OCI-LY1 (cell line): Measurements from ENCODE around the gene FAM83C.

ENCODE experiments used
- H2AFZ ChIP-seq: fragments of 200-600 bp; sonication (generic), shearing (Covaris generic); 2 replicates; pipeline ENCODE4 v1.6.0; 2014; ENCODE audit warnings: antibody characterized with exemption, mild to moderate bottlenecking, low read length
- H3F3A ChIP-seq: fragments of 200-600 bp; sonication (generic), shearing (Covaris generic); 2 replicates; pipeline ENCODE4 v1.6.0; 2014; ENCODE audit warnings: mild to moderate bottlenecking, antibody characterized with exemption, low read length, moderate library complexity; ENCODE audit not compliant: insufficient read depth
- H3K27ac ChIP-seq: fragments of 200-600 bp; sonication (generic); 2 replicates; pipeline ENCODE4 v1.5.1; 2014; ENCODE audit warnings: low read length, mixed run types, mild to moderate bottlenecking, low read depth; ENCODE audit not compliant: poor library complexity, severe bottlenecking
- H3K27me3 ChIP-seq: fragments of 200-600 bp; sonication (generic); 2 replicates; pipeline ENCODE4 v1.6.0; 2014; ENCODE audit warnings: antibody characterized with exemption, mild to moderate bottlenecking, low read length, moderate library complexity; ENCODE audit not compliant: insufficient read depth
- H3K36me3 ChIP-seq: fragments of 200-600 bp; sonication (generic); 2 replicates; pipeline ENCODE4 v1.6.1; 2014; ENCODE audit warnings: mild to moderate bottlenecking, antibody characterized with exemption, low read length, moderate library complexity, mixed read lengths; ENCODE audit not compliant: insufficient read depth
- H3K4me1 ChIP-seq: fragments of 200-600 bp; sonication (generic); 2 replicates; pipeline ENCODE4 v1.5.1; 2014; ENCODE audit warnings: mild to moderate bottlenecking, low read length, moderate library complexity; ENCODE audit not compliant: insufficient read depth, severe bottlenecking
- H3K4me2 ChIP-seq: fragments of 200-600 bp; sonication (generic), shearing (Covaris generic); 2 replicates; pipeline ENCODE4 v1.6.1; 2014; ENCODE audit warnings: low read length
- H3K4me3 ChIP-seq: fragments of 200-600 bp; sonication (generic); 2 replicates; pipeline ENCODE4 v1.5.1; 2014; ENCODE audit warnings: low read length, low read depth, mild to moderate bottlenecking, mixed read lengths; ENCODE audit not compliant: poor library complexity, severe bottlenecking
- H3K79me2 ChIP-seq: fragments of 200-600 bp; shearing (Covaris generic); 2 replicates; pipeline ENCODE4 v1.6.1; 2016; ENCODE audit warnings: mixed run types, low read length, mixed read lengths; ENCODE audit not compliant: insufficient read depth
- H3K9ac ChIP-seq: fragments of 200-600 bp; sonication (generic), shearing (Covaris generic); 2 replicates; pipeline ENCODE4 v1.6.1; 2014; ENCODE audit warnings: mild to moderate bottlenecking, low read length, mixed read lengths
- H3K9me2 ChIP-seq: fragments of 200-600 bp; sonication (generic), shearing (Covaris generic); 2 replicates; pipeline ENCODE4 v1.6.1; 2014; ENCODE audit warnings: low read depth, mild to moderate bottlenecking, low read length, mixed read lengths
- H3K9me3 ChIP-seq: fragments of 200-600 bp; shearing (Covaris generic); 2 replicates; pipeline ENCODE4 v1.6.1; 2014; ENCODE audit warnings: low read length, mixed read lengths
- H4K20me1 ChIP-seq: fragments of 200-600 bp; sonication (generic), shearing (Covaris generic); 2 replicates; pipeline ENCODE4 v1.6.0; 2016; ENCODE audit warnings: mild to moderate bottlenecking, low read length; ENCODE audit not compliant: insufficient read depth
- EZH2 ChIP-seq: fragments of 200-600 bp; sonication (generic), shearing (Covaris generic); IDR thresholded peaks from 2 replicates; pipeline ENCODE4 v1.8.0; 2017; ENCODE audit warnings: borderline replicate concordance, mixed run types, mild to moderate bottlenecking, antibody characterized with exemption, low read length, moderate library complexity, mixed read lengths
- TF ChIP-seq, protein P1 (sequence below): fragments of 200-600 bp; sonication (generic), shearing (Covaris generic); IDR thresholded peaks from 2 replicates; pipeline ENCODE4 v1.5.1; 2017; ENCODE audit warnings: mild to moderate bottlenecking, antibody characterized with exemption, low read length, moderate library complexity, mixed read lengths

FAM83C gene

GRCh38 chr20:35328689-35329088 is 36.5 kb upstream of the FAM83C start:
- Histone ChIP-seq H3K4me2 (no peak overlapping the region), H2AFZ (no peak overlapping the region), H3K4me3 (no peak overlapping the region), H3K27me3 (no peaks in the 10 kb centered on the region), H3K4me1 (peaks cover 38% of the 10 kb centered on the region), H4K20me1 (no peaks in the 10 kb centered on the region), H3K79me2 (no peaks in the 10 kb centered on the region), H3F3A (no peaks in the 10 kb centered on the region), H3K9me3 (no peaks in the 10 kb centered on the region), H3K9me2 (no peaks in the 10 kb centered on the region), H3K27ac (peak overlapping the region; percentile 49), H3K36me3 (peaks cover 5% of the 10 kb centered on the region; the same call in 1 of the 2 replicates), H3K9ac (no peak overlapping the region)
- TF ChIP-seq, protein P1, sequence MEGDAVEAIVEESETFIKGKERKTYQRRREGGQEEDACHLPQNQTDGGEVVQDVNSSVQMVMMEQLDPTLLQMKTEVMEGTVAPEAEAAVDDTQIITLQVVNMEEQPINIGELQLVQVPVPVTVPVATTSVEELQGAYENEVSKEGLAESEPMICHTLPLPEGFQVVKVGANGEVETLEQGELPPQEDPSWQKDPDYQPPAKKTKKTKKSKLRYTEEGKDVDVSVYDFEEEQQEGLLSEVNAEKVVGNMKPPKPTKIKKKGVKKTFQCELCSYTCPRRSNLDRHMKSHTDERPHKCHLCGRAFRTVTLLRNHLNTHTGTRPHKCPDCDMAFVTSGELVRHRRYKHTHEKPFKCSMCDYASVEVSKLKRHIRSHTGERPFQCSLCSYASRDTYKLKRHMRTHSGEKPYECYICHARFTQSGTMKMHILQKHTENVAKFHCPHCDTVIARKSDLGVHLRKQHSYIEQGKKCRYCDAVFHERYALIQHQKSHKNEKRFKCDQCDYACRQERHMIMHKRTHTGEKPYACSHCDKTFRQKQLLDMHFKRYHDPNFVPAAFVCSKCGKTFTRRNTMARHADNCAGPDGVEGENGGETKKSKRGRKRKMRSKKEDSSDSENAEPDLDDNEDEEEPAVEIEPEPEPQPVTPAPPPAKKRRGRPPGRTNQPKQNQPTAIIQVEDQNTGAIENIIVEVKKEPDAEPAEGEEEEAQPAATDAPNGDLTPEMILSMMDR = no peak
- TF ChIP-seq EZH2 = no peak

- Histone ChIP-seq H2AFZ (no peak overlapping the region), H3K4me1 (peaks cover 38% of the 10 kb centered on the region), H3K27ac (peak overlapping the region; percentile 49), H4K20me1 (no peaks in the 10 kb centered on the region), H3K9me2 (no peaks in the 10 kb centered on the region), H3K27me3 (no peaks in the 10 kb centered on the region), H3K4me3 (no peak overlapping the region), H3K36me3 (peaks cover 5% of the 10 kb centered on the region; the same call in 1 of the 2 replicates), H3F3A (no peaks in the 10 kb centered on the region), H3K79me2 (no peaks in the 10 kb centered on the region), H3K9me3 (no peaks in the 10 kb centered on the region), H3K9ac (no peak overlapping the region), H3K4me2 (no peak overlapping the region)
- no peak for TF ChIP-seq EZH2
- TF ChIP-seq, protein P1 = no peak
Observed at GRCh38 chr20:35328095-35328685, 36.0 kb upstream of the FAM83C start.

GRCh38 chr20:35327074-35327976 is 35.1 kb upstream of the FAM83C start:
- Histone ChIP-seq H2AFZ (no peak overlapping the region), H3K27ac (peak overlapping the region; percentile 49), H3K9me3 (no peaks in the 10 kb centered on the region), H3K79me2 (no peaks in the 10 kb centered on the region), H3K4me2 (no peak overlapping the region), H3K9me2 (no peaks in the 10 kb centered on the region), H3F3A (no peaks in the 10 kb centered on the region), H3K9ac (no peak overlapping the region), H3K4me3 (no peak overlapping the region), H4K20me1 (no peaks in the 10 kb centered on the region), H3K4me1 (peaks cover 38% of the 10 kb centered on the region), H3K27me3 (no peaks in the 10 kb centered on the region), H3K36me3 (peaks cover 5% of the 10 kb centered on the region; the same call in 1 of the 2 replicates)
- no peak for TF ChIP-seq EZH2
- TF ChIP-seq, protein P1 = no peak
